ENCODE data around the gene TTLL3. TPM values are rescaled to one million over a fixed set of nuclear protein-coding genes. Genes with fewer than 3 reads are reported as not detected.

TTLL3 gene
- total RNA-seq, 4 donors from 2014 or later, result 36.5 to 125 (median 70.0) TPM

- no peak for TF ChIP-seq CTCF (IDR thresholded peaks at IDR 0.05; ENCODE audit: low read depth)
These were observed 21.2 kb downstream of the TTLL3 start for GRCh38 chr3:9831253-9831652.

GRCh38 chr3:9833078-9833477, 23.0 kb downstream of the TTLL3 start:
- no peak for TF ChIP-seq CTCF (IDR thresholded peaks at IDR 0.05; ENCODE audit: low read depth)

- no peak for TF ChIP-seq CTCF (IDR thresholded peaks at IDR 0.05; ENCODE audit: low read depth)
These were observed 24.7 kb downstream of the TTLL3 start for GRCh38 chr3:9834520-9835380.

GRCh38 chr3:9837701-9838582, 27.9 kb downstream of the TTLL3 start:
- no peak for TF ChIP-seq CTCF (IDR thresholded peaks at IDR 0.05; ENCODE audit: low read depth)

- no peak for TF ChIP-seq CTCF (IDR thresholded peaks at IDR 0.05; ENCODE audit: low read depth)
These were observed 28.8 kb downstream of the TTLL3 start for GRCh38 chr3:9838856-9839255.

- TF ChIP-seq CTCF (IDR thresholded peaks at IDR 0.05; ENCODE audit: low read depth), result no peak
These were observed 31.0 kb downstream of the TTLL3 start for GRCh38 chr3:9841015-9841414.

Measured in subcutaneous adipose tissue (tissue), 4 donors.